GM19438 (cell line): Measurements from ENCODE around the gene ZNF227.
"Not testable (repeated sequence)": the region's sequence is repeated elsewhere in the genome, so short reads cannot be mapped to it uniquely, and the experiment has no call there.

ENCODE experiments used
- ATAC-seq: cut with Tn5 transposase; IDR thresholded peaks from one replicate; pipeline ENCODE4 v1.9.1; 2021; ENCODE audit warnings: low read depth; ENCODE audit not compliant: unreplicated experiment

The ZNF227 gene

DNA sequence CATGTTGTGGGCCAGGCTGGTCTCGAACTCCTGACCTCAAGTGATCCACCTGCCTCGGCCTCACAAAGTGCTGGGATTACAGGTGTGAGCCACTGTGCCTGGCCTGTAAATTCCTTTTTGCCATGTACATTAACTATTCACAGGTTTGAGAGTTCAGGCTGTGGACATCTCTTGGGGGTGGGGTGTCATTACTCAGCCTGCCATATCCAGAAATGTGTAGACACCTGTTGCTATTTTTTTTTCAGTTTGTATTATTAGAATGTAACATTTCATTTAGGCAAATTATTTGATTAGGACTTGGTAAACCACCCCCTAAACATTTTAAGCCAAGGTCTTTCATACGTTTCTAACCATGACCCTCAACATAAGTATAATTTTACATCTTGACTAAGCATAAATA lies 20.5 kb downstream of the ZNF227 start:
- no peak for ATAC-seq

GRCh38 chr19:44236384-44236783 lies 24.1 kb downstream of the ZNF227 start:
- ATAC-seq, result no peak

DNA sequence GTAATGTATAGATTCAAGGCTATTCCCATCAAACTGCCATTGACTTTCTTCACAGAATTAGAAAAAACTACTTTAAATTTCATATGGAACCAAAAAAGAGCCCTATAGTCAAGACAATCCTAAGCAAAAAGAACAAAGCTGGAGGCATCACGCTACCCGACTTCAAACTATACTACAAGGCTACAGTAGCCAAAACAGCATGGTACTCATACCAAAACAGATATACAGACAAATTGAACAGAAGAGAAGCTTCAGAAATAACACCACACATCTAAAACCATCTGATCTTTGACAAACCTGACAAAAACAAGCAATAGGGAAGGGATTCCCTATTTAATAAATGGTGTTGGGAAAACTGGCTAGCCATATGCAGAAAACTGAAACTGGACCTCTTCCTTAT lies 40.0 kb downstream of the ZNF227 start:
- not testable (repeated sequence) for ATAC-seq

- ATAC-seq, result not testable (repeated sequence)
Measured at GRCh38 chr19:44253392-44253791, 41.1 kb downstream of the ZNF227 start.

DNA sequence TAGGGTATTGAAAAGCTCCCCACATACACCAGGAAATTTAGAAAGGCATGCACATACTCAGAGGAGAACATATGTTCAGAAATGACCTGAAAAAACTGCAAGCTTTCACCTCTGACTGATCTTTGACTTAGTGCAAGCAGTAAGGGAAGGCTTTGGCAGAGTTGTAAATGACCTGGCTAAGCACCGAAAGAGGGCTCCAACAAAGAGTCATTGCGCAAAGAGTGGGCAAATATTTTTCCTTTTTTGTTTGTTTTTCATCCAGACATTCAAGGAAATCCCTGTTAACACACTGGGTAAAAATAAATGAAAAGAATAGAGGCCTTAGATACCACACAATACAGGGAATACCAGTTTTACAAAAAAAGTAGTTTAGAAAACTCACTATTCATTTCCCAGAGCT lies 42.2 kb downstream of the ZNF227 start:
- no peak for ATAC-seq

DNA sequence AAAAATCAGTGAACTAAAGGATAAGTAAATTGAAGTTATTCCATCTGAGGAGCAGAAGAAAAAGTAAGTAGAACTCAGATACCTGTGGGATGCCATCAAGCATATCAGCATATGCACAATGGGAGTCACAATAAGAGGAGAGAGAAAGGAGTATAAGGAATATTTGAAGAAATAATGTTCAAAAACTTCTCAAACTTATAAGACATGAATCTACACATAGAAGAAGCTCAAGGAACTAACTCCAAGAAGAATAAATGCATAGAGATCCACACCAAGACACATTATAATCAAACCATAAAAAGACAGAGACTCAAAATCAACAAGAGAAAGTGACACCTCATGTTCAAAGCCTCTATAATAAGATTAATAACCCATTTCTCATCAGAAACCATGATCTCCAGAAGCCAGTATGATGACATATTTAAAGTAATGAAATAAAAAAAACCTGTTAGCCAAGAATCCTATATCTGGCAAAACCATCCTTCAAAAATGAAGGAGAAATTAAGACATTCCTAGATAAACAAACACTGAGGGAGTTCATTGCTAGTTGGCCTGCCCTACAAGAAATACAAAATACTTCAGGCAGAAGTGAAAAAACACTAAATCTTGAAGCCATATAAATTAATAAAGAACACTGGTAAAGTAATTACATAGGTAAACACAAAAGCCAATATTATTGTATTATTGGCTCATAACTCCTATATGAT lies 43.5 kb downstream of the ZNF227 start:
- ATAC-seq, result no peak

DNA sequence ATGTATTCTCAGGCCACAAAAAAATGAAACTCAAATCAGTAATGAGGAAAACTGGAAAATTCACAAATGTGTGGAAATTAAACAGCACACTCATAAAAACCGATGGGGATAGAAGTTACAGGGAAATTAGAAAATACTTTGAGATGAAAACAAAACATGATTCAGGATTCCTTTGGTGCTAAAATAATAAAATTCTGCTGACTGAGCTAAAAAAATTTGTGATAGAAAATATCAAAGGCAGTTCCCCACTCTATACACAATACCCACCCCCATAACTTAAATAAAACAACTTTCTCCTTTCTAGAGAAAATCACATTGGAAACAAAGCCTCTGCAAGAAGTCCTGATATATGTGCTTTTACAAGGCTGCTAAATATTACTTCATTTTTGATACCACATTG lies 45.8 kb downstream of the ZNF227 start:
- ATAC-seq, result no peak

DNA sequence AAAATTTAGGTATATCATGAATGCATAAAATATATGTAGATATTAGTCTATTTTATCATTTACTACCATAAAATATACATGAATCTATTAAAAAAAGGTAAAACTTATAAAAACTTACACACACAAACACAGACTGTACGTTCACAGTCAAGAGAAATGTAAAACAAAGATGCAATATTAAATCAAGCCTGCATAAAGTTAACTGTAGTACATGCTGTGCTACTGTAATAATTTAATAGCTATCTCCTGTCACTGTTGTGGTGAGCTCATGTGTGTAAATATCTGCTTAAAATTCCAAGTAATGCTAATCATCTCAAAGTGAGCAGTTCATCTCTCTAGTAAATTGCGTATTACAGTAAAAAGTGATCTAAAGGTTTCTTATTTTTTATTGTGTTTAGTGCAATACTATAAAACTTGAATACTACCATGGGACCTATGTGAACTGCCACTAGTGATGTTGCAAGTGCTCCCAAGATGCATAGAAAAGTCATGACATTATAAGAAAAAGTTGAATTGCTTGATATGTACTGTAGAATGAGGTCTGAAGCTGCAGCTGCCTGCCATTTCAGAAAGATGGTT lies 46.6 kb downstream of the ZNF227 start:
- ATAC-seq, result no peak

DNA sequence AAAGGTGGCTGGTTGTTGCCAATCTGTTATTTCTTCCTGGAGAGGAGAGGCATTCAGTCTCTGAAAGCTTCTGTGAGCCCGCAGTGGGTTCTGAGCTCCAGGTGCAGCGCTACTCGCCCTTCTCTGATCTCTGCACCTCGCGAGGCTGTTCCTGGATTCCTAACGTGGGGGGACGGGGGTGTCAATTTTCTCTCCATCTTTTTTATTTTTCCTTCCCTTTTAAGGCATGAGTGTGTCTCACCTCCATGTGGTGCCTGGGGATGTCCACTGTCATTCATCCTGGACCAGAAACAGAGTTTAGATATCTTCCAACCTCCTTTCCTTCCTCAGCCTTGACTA lies 48.0 kb downstream of the ZNF227 start:
- ATAC-seq, result no peak

DNA sequence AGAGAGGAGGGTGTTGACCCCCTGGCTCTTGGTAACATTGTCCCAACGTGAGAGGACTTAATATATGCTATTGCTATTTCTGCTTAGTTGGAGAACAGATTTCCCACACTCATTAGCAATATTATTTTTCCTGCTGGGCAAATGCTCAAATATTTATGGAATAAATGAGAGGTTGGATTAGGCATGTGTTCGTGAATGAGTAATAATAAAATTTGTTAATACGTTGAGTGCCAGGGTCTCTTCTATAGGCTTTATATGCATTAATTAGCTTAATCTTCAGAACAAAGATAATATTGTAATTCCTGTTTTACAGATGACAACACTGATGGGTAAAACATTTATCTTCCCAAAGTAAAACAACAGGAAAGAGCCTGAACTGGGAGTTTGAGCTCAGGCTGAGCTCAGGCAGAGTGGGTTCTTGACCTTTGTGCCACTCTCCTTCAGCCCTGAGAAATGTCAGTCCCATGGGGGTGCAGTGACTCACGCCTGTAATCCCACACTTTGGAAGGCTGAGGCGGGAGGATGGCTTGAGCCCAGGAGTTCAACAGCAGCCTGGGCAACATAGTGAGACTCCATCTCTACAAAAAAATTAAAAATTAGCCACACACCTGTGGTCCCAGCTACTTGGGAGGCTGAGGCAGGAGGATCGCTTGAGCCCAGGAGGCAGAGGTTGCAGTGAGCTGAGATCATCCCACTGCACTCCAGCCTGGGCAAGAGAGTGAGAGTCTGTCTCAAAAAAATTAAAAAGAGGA lies 48.5 kb downstream of the ZNF227 start:
- ATAC-seq, result no peak

GRCh38 chr19:44277331-44277730 lies 65.0 kb downstream of the ZNF227 start:
- ATAC-seq, result no peak

DNA sequence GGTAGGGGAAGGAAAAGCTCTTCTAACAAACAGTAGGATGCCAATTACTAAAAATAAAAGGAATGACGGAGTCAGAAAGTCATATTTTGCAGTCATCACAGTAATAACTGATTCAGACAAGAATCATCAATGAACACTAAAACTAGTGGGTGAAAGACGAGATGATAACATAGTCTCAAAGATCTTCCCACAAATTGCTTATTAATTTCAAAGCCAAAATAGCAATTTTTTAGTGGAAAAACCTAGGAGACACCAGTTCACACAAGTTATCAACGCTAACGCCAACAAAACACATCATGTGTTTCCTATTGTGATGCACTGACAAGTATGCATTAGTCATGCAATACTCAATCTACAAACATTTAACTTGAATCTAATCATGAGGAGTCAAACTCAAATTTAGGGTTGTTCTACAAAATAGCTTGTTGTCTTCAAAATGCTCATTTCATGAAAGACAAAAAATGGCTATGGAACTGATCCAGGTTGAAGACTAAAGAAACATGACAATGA lies 65.9 kb downstream of the ZNF227 start:
- no peak for ATAC-seq

DNA sequence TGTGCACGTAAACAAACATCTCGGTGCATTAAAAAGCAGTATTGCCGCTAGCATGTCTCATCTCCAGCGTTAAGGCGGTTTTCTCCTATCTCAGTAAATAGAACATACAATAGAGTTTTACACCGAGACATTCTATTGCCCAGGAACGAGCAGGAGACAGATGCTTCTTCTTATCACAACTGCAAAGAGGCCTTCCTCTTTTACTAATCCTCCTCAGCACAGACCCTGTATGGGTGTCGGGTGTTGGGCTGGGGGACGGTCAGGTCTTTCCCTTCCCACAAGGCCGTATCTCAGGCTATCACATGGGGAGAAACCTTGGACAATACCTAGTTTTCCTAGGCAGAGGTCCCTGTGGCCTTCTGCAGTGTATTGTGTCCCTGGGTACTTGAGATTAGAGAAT lies 68.6 kb downstream of the ZNF227 start:
- ATAC-seq, result no peak

- ATAC-seq, result no peak
Measured at GRCh38 chr19:44282846-44283245, 70.5 kb downstream of the ZNF227 start.

DNA sequence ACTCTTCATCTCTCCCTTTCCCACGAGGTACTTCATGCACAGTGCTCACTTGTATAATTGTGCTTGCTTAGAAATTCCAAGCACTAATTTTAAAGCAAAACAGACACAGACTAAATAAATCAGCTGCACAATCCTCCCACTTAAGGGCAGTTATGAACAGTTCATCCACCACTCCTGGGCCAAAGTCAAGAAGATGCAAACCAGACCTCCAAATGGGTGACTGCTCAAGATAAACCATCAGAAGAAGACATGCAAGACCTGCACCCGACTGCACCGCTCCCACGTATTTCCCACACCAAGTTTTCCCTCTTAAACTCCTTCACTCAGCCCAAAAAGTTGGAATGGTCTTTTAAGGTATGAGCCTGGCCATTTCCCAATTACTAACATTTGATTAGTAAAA lies 72.6 kb downstream of the ZNF227 start:
- no peak for ATAC-seq
